Activated CD4-positive, alpha-beta memory T cell treated with anti-CD3 and anti-CD28 coated beads, Interleukin-2, amount 10 ng/mL, durations not matched to agents 7 days and 5 days (primary cell): ENCODE measurements around the gene CST8. TPM values are rescaled to one million over a fixed set of nuclear protein-coding genes. Genes with fewer than 3 reads are reported as not detected.

ENCODE experiments used
- CTCF ChIA-PET: fragments of 350-600 bp; sonication (Branson Sonifier 250); formaldehyde crosslinking; loops from one replicate; lab custom pipeline; 2021; ENCODE audit warnings: antibody characterized with exemption, inconsistent platforms; lab: Charles Lee
- POLR2A ChIA-PET: fragments of 350-600 bp; sonication (Branson Sonifier 250); formaldehyde crosslinking; loops from one replicate; lab custom pipeline; 2021; ENCODE audit warnings: antibody characterized with exemption; lab: Charles Lee
- DNase-seq: peaks from one replicate; pipeline ENCODE4 v3.0.0-alpha.2; 2020
- H3K27ac Mint-ChIP-seq: one replicate; pipeline ENCODE4 v1.8.0; 2021; ENCODE audit warnings: mild to moderate bottlenecking, mixed read lengths
- H3K27me3 Mint-ChIP-seq: one replicate; pipeline ENCODE4 v1.8.0; 2021; ENCODE audit warnings: mixed read lengths
- H3K36me3 Mint-ChIP-seq: one replicate; pipeline ENCODE4 v1.8.0; 2021; ENCODE audit warnings: low read depth, mixed read lengths
- H3K4me1 Mint-ChIP-seq: one replicate; pipeline ENCODE4 v1.8.0; 2021; ENCODE audit warnings: mixed read lengths
- H3K4me3 Mint-ChIP-seq: one replicate; pipeline ENCODE4 v1.8.0; 2021; ENCODE audit warnings: mild to moderate bottlenecking, mixed read lengths
- H3K9me3 Mint-ChIP-seq: one replicate; pipeline ENCODE4 v1.8.0; 2021; ENCODE audit warnings: mixed read lengths
- total RNA-seq, 2 experiments: library from RNA; stranded (reverse); gene quantifications; one replicate each; pipeline ENCODE4 v1.2.3, GENCODE V29; 2021

CST8 gene
- total RNA-seq, 2 experiments from 2014 or later, result not detected

- Mint-ChIP-seq H3K27me3 (no peaks in the 10 kb centered on the region), H3K9me3 (no peaks in the 10 kb centered on the region), H3K4me1 (no peaks in the 10 kb centered on the region), H3K27ac (no peak overlapping the region), H3K36me3 (no peaks in the 10 kb centered on the region), H3K4me3 (no peak overlapping the region)
- CTCF ChIA-PET, result no interaction called here
- DNase-seq, result no peak
- POLR2A ChIA-PET, result no interaction called here
Observed at GRCh38 chr20:23514848-23515247, 23.9 kb downstream of the CST8 start.

GRCh38 chr20:23515250-23515939, 24.5 kb downstream of the CST8 start:
- ChIA-PET CTCF (no interaction called here), POLR2A (no interaction called here)
- no peak for DNase-seq
- Mint-ChIP-seq H3K36me3 (no peaks in the 10 kb centered on the region), H3K9me3 (no peaks in the 10 kb centered on the region), H3K4me3 (no peak overlapping the region), H3K4me1 (no peaks in the 10 kb centered on the region), H3K27me3 (no peaks in the 10 kb centered on the region), H3K27ac (no peak overlapping the region)

GRCh38 chr20:23517719-23518118, 26.8 kb downstream of the CST8 start:
- Mint-ChIP-seq H3K4me3 (no peak overlapping the region), H3K27ac (no peak overlapping the region), H3K36me3 (no peaks in the 10 kb centered on the region), H3K4me1 (no peaks in the 10 kb centered on the region), H3K9me3 (no peaks in the 10 kb centered on the region), H3K27me3 (no peaks in the 10 kb centered on the region)
- ChIA-PET CTCF (no interaction called here), POLR2A (no interaction called here)
- DNase-seq, result no peak

- Mint-ChIP-seq H3K4me3 (no peak overlapping the region), H3K4me1 (no peaks in the 10 kb centered on the region)
- CTCF ChIA-PET, result no interaction called here
Observed at GRCh38 chr20:23519556-23519955, 28.6 kb downstream of the CST8 start.

GRCh38 chr20:23520185-23520584, 29.3 kb downstream of the CST8 start:
- Mint-ChIP-seq H3K4me3 (no peak overlapping the region), H3K27ac (no peak overlapping the region), H3K36me3 (no peaks in the 10 kb centered on the region), H3K4me1 (no peaks in the 10 kb centered on the region), H3K9me3 (no peaks in the 10 kb centered on the region), H3K27me3 (no peaks in the 10 kb centered on the region)
- ChIA-PET CTCF (no interaction called here), POLR2A (no interaction called here)
- no peak for DNase-seq

More at GRCh38 chr20:23519556-23519955, 28.6 kb downstream of the CST8 start:
- no peak for DNase-seq
- no peaks in the 10 kb centered on the region for H3K9me3 Mint-ChIP-seq
- POLR2A ChIA-PET, result no interaction called here
- H3K27ac Mint-ChIP-seq, result no peak overlapping the region
- no peaks in the 10 kb centered on the region for H3K27me3 Mint-ChIP-seq
- H3K36me3 Mint-ChIP-seq, result no peaks in the 10 kb centered on the region

- DNase-seq, result no peak
- no peak overlapping the region for H3K27ac Mint-ChIP-seq
- ChIA-PET POLR2A (no interaction called here), CTCF (no interaction called here)
- H3K4me1 Mint-ChIP-seq, result peaks cover 4% of the 10 kb centered on the region
- no peak overlapping the region for H3K4me3 Mint-ChIP-seq
- H3K36me3 Mint-ChIP-seq, result no peaks in the 10 kb centered on the region
- H3K27me3 Mint-ChIP-seq, result no peaks in the 10 kb centered on the region
- peaks cover 7% of the 10 kb centered on the region for H3K9me3 Mint-ChIP-seq
Observed at GRCh38 chr20:23524146-23524545, 33.2 kb downstream of the CST8 start.

GRCh38 chr20:23526850-23527249, 35.9 kb downstream of the CST8 start:
- CTCF ChIA-PET, result no interaction called here
- H3K36me3 Mint-ChIP-seq, result no peaks in the 10 kb centered on the region
- H3K4me3 Mint-ChIP-seq, result no peak overlapping the region
- H3K27ac Mint-ChIP-seq, result no peak overlapping the region
- H3K27me3 Mint-ChIP-seq, result no peaks in the 10 kb centered on the region
- POLR2A ChIA-PET, result no interaction called here
- DNase-seq, result no peak
- H3K9me3 Mint-ChIP-seq, result peaks cover 12% of the 10 kb centered on the region
- H3K4me1 Mint-ChIP-seq, result peaks cover 6% of the 10 kb centered on the region

GRCh38 chr20:23528867-23529431, 38.0 kb downstream of the CST8 start:
- peaks cover 6% of the 10 kb centered on the region for H3K4me1 Mint-ChIP-seq
- no peaks in the 10 kb centered on the region for H3K36me3 Mint-ChIP-seq
- ChIA-PET CTCF (no interaction called here), POLR2A (no interaction called here)
- no peak overlapping the region for H3K4me3 Mint-ChIP-seq
- no peak for DNase-seq
- H3K27me3 Mint-ChIP-seq, result no peaks in the 10 kb centered on the region
- no peak overlapping the region for H3K27ac Mint-ChIP-seq
- peaks cover 12% of the 10 kb centered on the region for H3K9me3 Mint-ChIP-seq

GRCh38 chr20:23530937-23531567, 40.1 kb downstream of the CST8 start:
- peaks cover 12% of the 10 kb centered on the region for H3K9me3 Mint-ChIP-seq

GRCh38 chr20:23532533-23532932, 41.6 kb downstream of the CST8 start:
- H3K9me3 Mint-ChIP-seq, result peaks cover 12% of the 10 kb centered on the region
- H3K27ac Mint-ChIP-seq, result no peak overlapping the region
- CTCF ChIA-PET, result no interaction called here

More at GRCh38 chr20:23530937-23531567, 40.1 kb downstream of the CST8 start:
- H3K27me3 Mint-ChIP-seq, result no peaks in the 10 kb centered on the region
- H3K27ac Mint-ChIP-seq, result no peak overlapping the region
- no peak overlapping the region for H3K4me3 Mint-ChIP-seq
- CTCF ChIA-PET, result no interaction called here
- no peaks in the 10 kb centered on the region for H3K36me3 Mint-ChIP-seq
- no peak for DNase-seq
- H3K4me1 Mint-ChIP-seq, result peaks cover 6% of the 10 kb centered on the region
- POLR2A ChIA-PET, result no interaction called here

GRCh38 chr20:23533161-23533560, 42.2 kb downstream of the CST8 start:
- ChIA-PET CTCF (no interaction called here), POLR2A (no interaction called here)
- DNase-seq, result no peak
- no peaks in the 10 kb centered on the region for H3K36me3 Mint-ChIP-seq
- peaks cover 6% of the 10 kb centered on the region for H3K4me1 Mint-ChIP-seq
- no peak overlapping the region for H3K27ac Mint-ChIP-seq
- H3K27me3 Mint-ChIP-seq, result no peaks in the 10 kb centered on the region
- no peak overlapping the region for H3K4me3 Mint-ChIP-seq
- H3K9me3 Mint-ChIP-seq, result peaks cover 11% of the 10 kb centered on the region

More at GRCh38 chr20:23532533-23532932, 41.6 kb downstream of the CST8 start:
- no peaks in the 10 kb centered on the region for H3K36me3 Mint-ChIP-seq
- POLR2A ChIA-PET, result no interaction called here
- no peak overlapping the region for H3K4me3 Mint-ChIP-seq
- no peak for DNase-seq
- H3K27me3 Mint-ChIP-seq, result no peaks in the 10 kb centered on the region
- H3K4me1 Mint-ChIP-seq, result peaks cover 6% of the 10 kb centered on the region

GRCh38 chr20:23534801-23535593, 44.1 kb downstream of the CST8 start:
- peaks cover 3% of the 10 kb centered on the region for H3K9me3 Mint-ChIP-seq
- H3K27ac Mint-ChIP-seq, result no peak overlapping the region
- DNase-seq, result no peak
- ChIA-PET CTCF (no interaction called here), POLR2A (no interaction called here)
- no peak overlapping the region for H3K4me3 Mint-ChIP-seq
- H3K27me3 Mint-ChIP-seq, result no peaks in the 10 kb centered on the region
- peaks cover 2% of the 10 kb centered on the region for H3K4me1 Mint-ChIP-seq
- H3K36me3 Mint-ChIP-seq, result no peaks in the 10 kb centered on the region

GRCh38 chr20:23536328-23536974, 45.5 kb downstream of the CST8 start:
- Mint-ChIP-seq H3K4me3 (no peak overlapping the region), H3K36me3 (no peaks in the 10 kb centered on the region), H3K27ac (no peak overlapping the region), H3K4me1 (no peaks in the 10 kb centered on the region), H3K9me3 (no peaks in the 10 kb centered on the region), H3K27me3 (no peaks in the 10 kb centered on the region)
- no peak for DNase-seq
- ChIA-PET CTCF (no interaction called here), POLR2A (no interaction called here)
